Neural cell (in vitro differentiated cells): ENCODE results near the gene GSTCD.

Experiments used
- EP300 ChIP-seq: fragments of 450-650 bp; conservative IDR thresholded peaks from 2 replicates; pipeline ENCODE4 v1.6.1; 2014; ENCODE audit warnings: antibody characterized with exemption, mild to moderate bottlenecking, moderate library complexity; ENCODE audit not compliant: poor library complexity, severe bottlenecking
- EZH2 ChIP-seq: fragments of 200-600, 300-800 bp; shearing (Covaris generic), sonication (generic); IDR thresholded peaks from 2 replicates; pipeline ENCODE4 v1.6.1; 2014; ENCODE audit warnings: antibody characterized with exemption, low read length, borderline replicate concordance, mild to moderate bottlenecking; ENCODE audit not compliant: insufficient read depth, poor library complexity, severe bottlenecking
- MXI1 ChIP-seq: fragments of 450-650 bp; conservative IDR thresholded peaks from 2 replicates; pipeline ENCODE4 v1.6.1; 2014; ENCODE audit warnings: antibody characterized with exemption, mild to moderate bottlenecking; ENCODE audit not compliant: poor library complexity, severe bottlenecking
- POLR2AphosphoS5 ChIP-seq: IDR thresholded peaks from 2 replicates; pipeline ENCODE4 v1.6.1; 2012
- RAD21 ChIP-seq: fragments of 450-650 bp; conservative IDR thresholded peaks from 2 replicates; pipeline ENCODE4 v1.6.1; 2014; ENCODE audit warnings: antibody characterized with exemption, mild to moderate bottlenecking, moderate library complexity
- REST ChIP-seq: IDR thresholded peaks from 2 replicates; pipeline ENCODE4 v1.6.1; 2012; ENCODE audit warnings: borderline replicate concordance
- SMC3 ChIP-seq: fragments of 450-650 bp; conservative IDR thresholded peaks from 2 replicates; pipeline ENCODE4 v1.6.1; 2014; ENCODE audit warnings: antibody characterized with exemption, mild to moderate bottlenecking, moderate library complexity; ENCODE audit not compliant: poor library complexity
- TAF1 ChIP-seq: IDR thresholded peaks from 2 replicates; pipeline ENCODE4 v1.6.1; 2012; ENCODE audit warnings: low read depth
- TF ChIP-seq, protein P1 (sequence below): fragments of 450-650 bp; IDR thresholded peaks from 2 replicates; pipeline ENCODE4 v1.5.1; 2014; ENCODE audit warnings: antibody characterized with exemption, mild to moderate bottlenecking, moderate library complexity; ENCODE audit not compliant: poor library complexity, severe bottlenecking

- TF ChIP-seq POLR2AphosphoS5 (no peak), EZH2 (no peak), EP300 (no peak), TAF1 (no peak), SMC3 (no peak), REST (no peak), RAD21 (no peak), MXI1 (no peak)
- TF ChIP-seq, protein P1, sequence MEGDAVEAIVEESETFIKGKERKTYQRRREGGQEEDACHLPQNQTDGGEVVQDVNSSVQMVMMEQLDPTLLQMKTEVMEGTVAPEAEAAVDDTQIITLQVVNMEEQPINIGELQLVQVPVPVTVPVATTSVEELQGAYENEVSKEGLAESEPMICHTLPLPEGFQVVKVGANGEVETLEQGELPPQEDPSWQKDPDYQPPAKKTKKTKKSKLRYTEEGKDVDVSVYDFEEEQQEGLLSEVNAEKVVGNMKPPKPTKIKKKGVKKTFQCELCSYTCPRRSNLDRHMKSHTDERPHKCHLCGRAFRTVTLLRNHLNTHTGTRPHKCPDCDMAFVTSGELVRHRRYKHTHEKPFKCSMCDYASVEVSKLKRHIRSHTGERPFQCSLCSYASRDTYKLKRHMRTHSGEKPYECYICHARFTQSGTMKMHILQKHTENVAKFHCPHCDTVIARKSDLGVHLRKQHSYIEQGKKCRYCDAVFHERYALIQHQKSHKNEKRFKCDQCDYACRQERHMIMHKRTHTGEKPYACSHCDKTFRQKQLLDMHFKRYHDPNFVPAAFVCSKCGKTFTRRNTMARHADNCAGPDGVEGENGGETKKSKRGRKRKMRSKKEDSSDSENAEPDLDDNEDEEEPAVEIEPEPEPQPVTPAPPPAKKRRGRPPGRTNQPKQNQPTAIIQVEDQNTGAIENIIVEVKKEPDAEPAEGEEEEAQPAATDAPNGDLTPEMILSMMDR = no peak
These were observed 98.9 kb downstream of the GSTCD start for GRCh38 chr4:105807496-105807895.
